HepG2 (cell line): ENCODE results near the gene HPDL. TPM values are rescaled to one million over a fixed set of nuclear protein-coding genes. Genes with fewer than 3 reads are reported as not detected.

ENCODE experiments used
- ATAC-seq: fragments of 200-7000 bp; cut with Tn5 transposase; 3 replicates; pipeline ENCODE4 v1.9.1; 2020; ENCODE audit warnings: mild to moderate bottlenecking, moderate library complexity
- BruUV-seq: library from RNA; stranded (reverse); fragments of 400-500 nt; replicated peaks from 2 replicates; lab custom pipeline; 2021; lab: Mats Ljungman, UMichigan
- CTCF ChIA-PET: fragments of 300-600 bp; formaldehyde crosslinking; extraction: SDS; loops from one replicate; lab custom pipeline; 2021; ENCODE audit warnings: low total read pairs, inconsistent platforms, low intra/inter-chr PET ratio; lab: Yijun Ruan, JAX
- POLR2A ChIA-PET: fragments of 350-600 bp; sonication (Branson Sonifier 250); formaldehyde crosslinking; loops from one replicate; lab custom pipeline; 2020; ENCODE audit warnings: antibody characterized with exemption, inconsistent platforms; lab: Yijun Ruan, JAX
- DNase-seq: peaks from one replicate; pipeline ENCODE4 v3.0.0-alpha.2; 2015; ENCODE audit warnings: low spot score
- FAIRE-seq: peaks from 3 replicates; lab custom pipeline; 2011; peaks lifted over from hg19 to GRCh38; lab: Jason Lieb, UNC
- H2AFZ ChIP-seq: one replicate; pipeline ENCODE4 v1.6.1; 2011; ENCODE audit warnings: low read length, inconsistent platforms
- H3K27ac ChIP-seq: fragments of 300-600 bp; 3 replicates; pipeline ENCODE4 v1.8.0; 2011; ENCODE audit warnings: mixed run types, mild to moderate bottlenecking, mixed read lengths, low read length, inconsistent platforms; ENCODE audit not compliant: insufficient read depth; ENCODE audit errors: extremely low read length
- H3K27me3 ChIP-seq, 2 experiments: fragments of 200-600 bp in 1 of 2; 2 replicates in 1 of 2; 3 replicates in 1 of 2; pipeline versions ENCODE4 v1.6.0 to v1.8.0; 2011; ENCODE audit warnings: low read length in 2 of 2, mild to moderate bottlenecking in 2 of 2, moderate library complexity in 2 of 2, inconsistent platforms in 1 of 2; ENCODE audit not compliant: insufficient read depth in 2 of 2, control insufficient read depth in 1 of 2
- H3K36me3 ChIP-seq, 2 experiments: fragments of 200-600 bp in 1 of 2; replicated peaks in 1 of 2; 2 replicates in 1 of 2; 3 replicates in 1 of 2; pipeline versions ENCODE4 v1.5.1 to v1.8.0; 2011; ENCODE audit warnings: low read length in 2 of 2, inconsistent platforms in 1 of 2; ENCODE audit not compliant: insufficient read depth in 2 of 2, control insufficient read depth in 1 of 2
- H3K4me1 ChIP-seq: 2 replicates; pipeline ENCODE4 v1.5.1; 2012; ENCODE audit warnings: low read length, inconsistent platforms; ENCODE audit not compliant: insufficient read depth
- H3K4me2 ChIP-seq: 2 replicates; pipeline ENCODE4 v1.6.0; 2011; ENCODE audit warnings: low read depth, low read length, inconsistent platforms
- H3K4me3 ChIP-seq, 3 experiments: fragments of 200-600 bp in 1 of 3; sonication (generic), shearing (Covaris generic) in 1 of 3; replicated peaks in 1 of 3; 2 replicates each; pipeline ENCODE4 v1.5.1; 2011 to 2016; ENCODE audit warnings: low read length in 3 of 3, inconsistent platforms in 2 of 3, low read depth in 2 of 3, mild to moderate bottlenecking in 2 of 3, control low read depth in 1 of 3, mixed read lengths in 1 of 3; ENCODE audit not compliant: insufficient read depth in 1 of 3
- H3K79me2 ChIP-seq: one replicate; pipeline ENCODE4 v1.6.1; 2011; ENCODE audit warnings: low read length, inconsistent platforms; ENCODE audit not compliant: insufficient read depth
- H3K9ac ChIP-seq: 2 replicates; pipeline ENCODE4 v1.6.0; 2011; ENCODE audit warnings: mild to moderate bottlenecking, low read depth, low read length, inconsistent platforms; ENCODE audit not compliant: insufficient read depth
- H3K9me3 ChIP-seq: 2 replicates; pipeline ENCODE4 v1.5.1; 2012; ENCODE audit warnings: mild to moderate bottlenecking, low read length
- H4K20me1 ChIP-seq: 2 replicates; pipeline ENCODE4 v1.6.0; 2011; ENCODE audit warnings: inconsistent platforms, mild to moderate bottlenecking, low read length, moderate library complexity; ENCODE audit not compliant: insufficient read depth
- ARNTL ChIP-seq: sonication (generic); formaldehyde crosslinking; IDR thresholded peaks from 2 replicates; pipeline ENCODE4 v1.4.0; 2020; ENCODE audit warnings: mild to moderate bottlenecking, missing genetic modification reagents
- CTCF ChIP-seq: sonication (generic); formaldehyde crosslinking; IDR thresholded peaks from 2 replicates; pipeline ENCODE4 v1.5.0; 2020; ENCODE audit warnings: mild to moderate bottlenecking, missing genetic modification reagents, moderate library complexity
- RELA ChIP-seq: sonication (generic); formaldehyde crosslinking; IDR thresholded peaks from 2 replicates; pipeline ENCODE4 v1.4.0; 2020; ENCODE audit warnings: missing genetic modification reagents
- RORA ChIP-seq: sonication (generic); formaldehyde crosslinking; IDR thresholded peaks from 2 replicates; pipeline ENCODE4 v1.5.0; 2020; ENCODE audit warnings: mild to moderate bottlenecking, missing genetic modification reagents, moderate library complexity
- STAG1 ChIP-seq: sonication (generic); formaldehyde crosslinking; IDR thresholded peaks from 2 replicates; pipeline ENCODE4 v1.4.0; 2020; ENCODE audit warnings: missing genetic modification reagents
- XRCC5 ChIP-seq: fragments of 200-400 bp; formaldehyde crosslinking; optimal IDR thresholded peaks from 2 replicates; pipeline ENCODE3; 2017; ENCODE audit warnings: mild to moderate bottlenecking, low read length
- ZNF251 ChIP-seq: sonication (generic); formaldehyde crosslinking; IDR thresholded peaks from 2 replicates; pipeline ENCODE4 v1.9.0; 2021; ENCODE audit warnings: mild to moderate bottlenecking, missing genetic modification reagents
- ZNF687 ChIP-seq: sonication (generic); formaldehyde crosslinking; IDR thresholded peaks from 2 replicates; pipeline ENCODE4 v1.5.1; 2020; ENCODE audit warnings: mild to moderate bottlenecking, missing genetic modification reagents, moderate library complexity
- WGBS: methylation state at CpG from one replicate; pipeline ENCODE4 v1.1.6; 2017; ENCODE audit warnings: low lambda C conversion rate; 5-methylcytosine and 5-hydroxymethylcytosine counted together
- in situ Hi-C: cut with HindIII; loops from 2 replicates; pipeline ENCODE4 v1.10.0; 2017; ENCODE audit warnings: low pct_unique_long_range_greater_than_20kb; ENCODE audit not compliant: extremely low pct_ligation_motif_present
- intact Hi-C: fragments of 100-400 bp; cut with micrococcal nuclease; formaldehyde crosslinking; loops from one replicate; pipeline ENCODE4 v1.10.0; 2022; ENCODE audit not compliant: unreplicated experiment
- polyA plus RNA-seq, 8 experiments: library from polyadenylated mRNA; depleted of rRNA in 3 of 8; stranded (reverse) in 7 of 8; unstranded in 1 of 8; fragments of >200 nt; fragmentation: Illumina TruSeq in 4 of 8; extraction: Trizol in 4 of 8; gene quantifications; 2 replicates each; pipeline versions ENCODE4 v1.2.1 to v1.2.3, GENCODE V29; 2011 to 2016; ENCODE audit warnings: low read depth in 4 of 8, missing spikeins in 1 of 8, mixed read lengths in 1 of 8; ENCODE audit not compliant: insufficient read depth in 1 of 8
- total RNA-seq, 5 experiments: library from RNA; depleted of rRNA; stranded (reverse); fragments of >200 nt; fragmentation: Illumina TruSeq; extraction: Trizol; gene quantifications; 2 replicates each; pipeline ENCODE4 v1.2.3, GENCODE V29; 2016; ENCODE audit warnings: low read depth in 1 of 5

The HPDL gene
- total and polyA plus RNA-seq, 2 of the 13 experiments (the other 11 are each of a cell fraction or from before 2014, with no cell fraction given): not detected

GRCh38 chr1:45332346-45332720 lies 5.6 kb downstream of the HPDL start:
- no TSS peak for BruUV-seq
- FAIRE-seq (no peak), ATAC-seq (no peak), DNase-seq (no peak)
- H3K27ac ChIP-seq: no peak overlapping the region
- H3K4me2 ChIP-seq: no peak overlapping the region
- ChIA-PET POLR2A (interaction anchor here (1.8 kb wide), 1 partner anchor 29 kb away, joined by 7 read pairs; no protein-coding TSS in a partner anchor), CTCF (no interaction called here)
- H4K20me1 ChIP-seq: no peaks in the 10 kb centered on the region
- no peak overlapping the region for H3K9ac ChIP-seq
- in situ Hi-C loops (no loop called here), intact Hi-C loops (no loop called here)
- H3K9me3 ChIP-seq: no peaks in the 10 kb centered on the region
- H2AFZ ChIP-seq: no peak overlapping the region
- TF ChIP-seq RORA (no peak), ZNF251 (no peak), ARNTL (no peak)
- peaks cover 2 to 26% of the 10 kb centered on the region in 2 experiments; a peak in 4 of 5 replicates for H3K36me3 ChIP-seq
- no peaks in the 10 kb centered on the region for H3K79me2 ChIP-seq
- H3K4me3 ChIP-seq: no peak overlapping the region
- no peaks in the 10 kb centered on the region for H3K27me3 ChIP-seq
- peaks cover 34% of the 10 kb centered on the region for H3K4me1 ChIP-seq
- WGBS: 100% methylated on average over 4 of the region's 10 CpGs

GRCh38 chr1:45334308-45335245 lies 7.9 kb downstream of the HPDL start:
- DNase-seq (no peak), ATAC-seq (peak; percentile 17; the same call in 1 of the 3 replicates), FAIRE-seq (peak; percentile 47)
- TF ChIP-seq STAG1 (CRISPR knock-in tag) (peak; percentile 16; the same call in 1 of the 2 replicates), ZNF687 (CRISPR knock-in tag) (0 out of 2 replicates have a peak, but pooled peaks have one; percentile 22), CTCF (0 out of 2 replicates have a peak, but pooled peaks have one; percentile 13), XRCC5 (peak; percentile 16), RELA (CRISPR knock-in tag) (no peak)
- Histone ChIP-seq H2AFZ (no peak overlapping the region), H3K79me2 (peaks cover 7% of the 10 kb centered on the region), H3K9ac (peak overlapping the region; percentile 65; the same call in 1 of the 2 replicates), H3K4me2 (no peak overlapping the region), H3K27ac (peak overlapping the region; percentile 91), H3K4me1 (peaks cover 51% of the 10 kb centered on the region), H4K20me1 (no peaks in the 10 kb centered on the region), H3K9me3 (no peaks in the 10 kb centered on the region), H3K4me3 (no peak overlapping the region), H3K27me3 (no peaks in the 10 kb centered on the region; a peak in 1 of 5 replicates), H3K36me3 (peaks cover 2 to 19% of the 10 kb centered on the region in 2 experiments; a peak in 4 of 5 replicates)
- BruUV-seq: no TSS peak
- in situ Hi-C loops (no loop called here), intact Hi-C loops (no loop called here)
- WGBS: 83% methylated on average over 9 of the region's 9 CpGs
- ChIA-PET POLR2A (interaction anchor here (1.4 to 8.4 kb wide), 3 partner anchors 16 to 322 kb away, joined by 3 to 159 read pairs (median 9); partner anchors contain the start of genes HECTD3 and UROD), CTCF (no interaction called here)
